Effector CD8-positive, alpha-beta T cell (primary cell): ENCODE measurements around the gene CNMD.

Source experiments
- DNase-seq: peaks from one replicate; lab custom pipeline; 2025; lab: John Stamatoyannopoulos, UW
- total RNA-seq, 4 experiments: gene quantifications; one replicate each; lab custom pipeline; 2026; lab: John Stamatoyannopoulos, UW

CNMD gene
- total RNA-seq = 0 to 0.91 (median 0) reads per million in 4 experiments

GRCh38 chr13:52739468-52740071 lies at the start of gene CNMD:
TSS of gene CNMD (minus strand) at chr13:52739820. CDS start at chr13:52739701, 119 bp downstream.
- no peak for DNase-seq

DNA sequence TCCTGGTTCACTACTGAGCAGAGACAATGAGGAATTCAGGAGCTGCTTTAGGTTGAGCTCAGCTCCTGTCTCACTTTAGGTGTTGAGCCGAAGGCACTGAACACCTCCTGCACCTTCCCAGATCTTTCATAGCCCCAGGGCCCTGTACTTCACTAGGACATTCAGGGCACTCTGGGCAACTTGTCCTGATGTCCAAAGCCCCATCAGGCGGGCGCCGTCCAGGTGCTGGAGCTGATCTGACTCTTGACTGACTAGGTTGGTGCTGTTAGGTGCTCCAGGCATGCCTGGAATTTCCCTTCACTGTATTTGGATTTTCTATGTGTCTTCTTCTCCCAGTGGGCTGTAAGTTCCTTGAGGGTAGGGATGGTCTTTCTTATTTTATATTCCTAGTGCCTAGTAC lies 48.4 kb upstream of the CNMD start:
- DNase-seq = no peak

GRCh38 chr13:52787235-52787634 lies 47.6 kb upstream of the CNMD start:
- no peak for DNase-seq

GRCh38 chr13:52786766-52787165 lies 47.1 kb upstream of the CNMD start:
- DNase-seq = no peak

DNA sequence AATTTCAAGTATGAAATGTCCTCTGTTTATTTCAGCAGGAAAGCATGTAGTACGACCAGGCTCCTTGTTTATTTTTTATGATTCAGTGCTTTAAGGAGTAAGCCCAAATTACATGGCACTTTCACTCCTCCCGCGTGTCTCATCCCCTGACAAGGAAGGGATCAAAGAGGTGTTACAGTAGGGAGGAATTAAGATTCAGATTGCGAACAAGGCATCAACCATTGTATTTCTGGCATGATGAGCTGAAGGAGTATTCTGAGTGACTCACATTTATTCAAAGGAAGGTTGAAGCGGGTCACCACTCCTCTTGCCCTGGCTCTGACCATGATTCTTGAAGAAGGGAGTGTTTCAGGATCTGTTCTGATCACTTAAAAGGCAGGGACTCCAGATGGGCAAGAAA lies 46.1 kb upstream of the CNMD start:
- DNase-seq = no peak

DNA sequence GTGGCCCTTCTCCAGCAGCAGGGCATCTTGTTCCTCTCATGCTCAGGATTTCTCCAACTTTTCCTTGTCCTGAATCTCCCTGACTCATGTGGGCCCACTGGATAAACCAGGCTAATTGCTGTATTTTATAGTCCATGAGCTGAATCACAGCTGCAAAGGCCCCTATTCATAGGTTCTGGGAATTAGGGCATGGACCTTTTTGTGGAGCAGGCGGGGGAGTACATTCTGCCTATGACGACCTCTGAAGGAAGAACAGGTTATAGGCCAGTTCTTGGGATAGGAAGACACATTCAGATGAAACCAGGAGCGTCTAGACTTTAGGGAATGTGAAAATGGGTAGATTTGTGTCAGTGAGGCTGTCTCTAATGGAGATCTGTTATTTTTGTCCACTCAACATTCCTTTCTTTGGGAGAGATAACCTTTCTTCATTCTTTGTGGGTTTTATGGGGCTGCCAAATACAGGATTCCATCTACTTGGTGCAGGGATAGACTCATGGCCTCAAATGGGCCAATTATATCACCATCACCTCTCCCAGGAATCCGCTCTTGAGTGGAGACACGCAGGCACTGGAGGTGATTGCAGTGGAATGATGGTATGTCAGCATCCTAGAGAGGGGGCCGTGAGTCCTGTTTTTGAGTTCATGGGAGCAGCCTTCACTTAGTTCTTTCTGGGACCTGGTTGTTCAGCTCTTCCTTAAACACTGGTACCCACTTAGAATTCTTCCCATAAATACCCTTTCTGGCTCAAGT lies 45.1 kb upstream of the CNMD start:
- no peak for DNase-seq

DNA sequence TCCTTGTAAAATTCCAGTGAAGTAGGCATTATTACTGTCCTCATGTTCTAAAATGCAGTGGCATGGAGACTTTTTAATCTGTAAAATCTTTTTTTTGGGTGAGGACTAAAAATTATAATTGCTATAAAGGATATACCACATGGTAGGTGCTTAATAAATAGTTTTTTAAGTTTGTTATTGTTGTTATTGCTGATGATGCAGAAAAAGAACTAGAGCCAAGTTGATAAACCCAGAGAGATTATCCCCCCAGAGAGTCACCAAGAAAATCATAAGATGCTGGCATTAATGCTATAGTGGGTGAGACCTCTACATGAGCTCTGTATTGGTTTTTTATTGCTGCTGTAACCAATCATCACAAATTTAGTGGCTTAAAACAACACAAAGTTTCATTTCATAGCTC lies 44.3 kb upstream of the CNMD start:
- DNase-seq = no peak

- DNase-seq = no peak
Measured at GRCh38 chr13:52782471-52783448, 43.1 kb upstream of the CNMD start.

- no peak for DNase-seq
Measured at GRCh38 chr13:52780611-52781010, 41.0 kb upstream of the CNMD start.

- no peak for DNase-seq
Measured at GRCh38 chr13:52780092-52780491, 40.5 kb upstream of the CNMD start.

- DNase-seq = no peak
Measured at GRCh38 chr13:52779103-52779502, 39.5 kb upstream of the CNMD start.

DNA sequence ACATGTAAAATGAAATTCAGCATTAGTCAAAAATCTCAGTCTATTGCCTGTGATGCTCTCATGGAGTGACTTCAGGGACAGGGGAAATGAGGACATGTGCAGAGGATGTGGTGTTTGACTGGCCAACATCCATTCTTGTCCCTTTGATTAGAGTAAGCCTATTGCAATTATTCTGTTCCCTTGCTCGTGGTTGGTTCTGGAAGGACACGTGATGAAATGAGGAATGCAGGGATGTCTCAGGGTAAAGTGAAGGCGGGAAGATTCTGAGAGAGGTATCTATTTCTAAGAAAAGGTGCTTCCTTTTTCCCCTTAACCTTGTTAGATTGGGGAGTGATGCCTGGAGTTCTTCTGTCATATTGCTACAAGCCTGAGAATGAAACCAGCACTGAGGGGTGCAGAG lies 37.1 kb upstream of the CNMD start:
- DNase-seq = no peak

- DNase-seq = no peak
Measured at GRCh38 chr13:52775511-52775910, 35.9 kb upstream of the CNMD start.

DNA sequence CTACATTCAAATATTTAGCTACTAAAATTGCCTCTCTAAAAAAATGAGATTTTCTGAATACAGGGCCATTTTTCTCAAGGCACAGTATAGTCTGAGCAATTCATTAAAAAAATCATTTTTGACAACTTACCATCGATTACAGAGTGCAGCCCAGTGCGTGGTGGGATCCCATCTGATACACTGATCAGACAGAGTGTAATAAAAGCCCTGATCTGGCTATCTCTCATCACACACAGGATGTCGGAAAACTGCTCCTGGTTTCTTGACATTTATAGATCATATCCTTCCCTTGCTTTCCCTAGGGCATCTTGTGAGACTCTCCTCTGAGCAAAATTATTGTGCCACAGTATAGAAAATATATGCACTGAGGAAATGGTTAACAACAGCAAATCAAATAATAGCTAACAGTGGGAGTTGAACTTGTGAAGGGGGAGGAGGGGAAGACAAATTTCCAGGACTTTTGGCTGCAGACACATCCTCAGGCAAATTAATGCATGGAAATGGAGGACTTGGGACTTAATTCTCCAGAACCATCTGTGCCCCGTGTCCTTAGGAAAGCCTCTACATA lies 28.4 kb upstream of the CNMD start:
- no peak for DNase-seq

DNA sequence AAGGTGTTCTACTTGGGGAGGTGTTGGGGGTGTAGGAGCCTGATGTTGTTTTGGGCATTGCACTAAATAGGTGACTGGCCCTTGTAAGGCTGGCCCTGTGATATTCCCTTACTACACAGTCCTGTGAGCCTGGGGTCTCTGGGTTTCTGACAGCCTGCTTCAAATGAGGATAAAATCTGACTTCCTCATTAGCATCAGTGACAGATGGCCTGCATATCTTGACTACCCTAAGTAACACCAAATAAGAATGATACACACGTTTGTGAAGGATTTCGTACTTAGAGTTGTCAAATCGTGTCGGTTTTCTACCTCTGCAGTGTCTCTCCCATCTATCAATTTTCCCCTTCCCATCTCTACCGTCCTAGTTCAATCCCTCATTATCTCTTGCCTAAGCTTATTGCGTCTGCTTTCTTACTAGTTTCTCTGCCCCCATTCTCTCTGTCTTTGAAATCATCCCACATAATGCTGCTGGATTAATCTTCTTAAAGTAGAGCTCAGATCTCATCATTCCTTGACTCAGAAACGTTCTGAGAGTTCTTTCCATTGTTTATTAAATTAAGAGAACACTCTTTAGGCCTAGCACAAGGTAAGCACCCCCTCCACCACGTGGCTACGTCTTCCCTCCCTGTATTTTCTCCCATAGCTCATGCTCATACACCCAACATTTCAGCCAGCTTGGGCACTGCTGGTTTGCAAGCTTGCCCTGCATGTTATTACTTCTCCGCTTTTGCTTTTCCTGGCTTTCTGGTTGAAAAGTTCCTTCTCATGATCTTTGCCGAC lies 26.2 kb upstream of the CNMD start:
- DNase-seq = no peak

GRCh38 chr13:52760077-52760476 lies 20.5 kb upstream of the CNMD start:
- DNase-seq = no peak

DNA sequence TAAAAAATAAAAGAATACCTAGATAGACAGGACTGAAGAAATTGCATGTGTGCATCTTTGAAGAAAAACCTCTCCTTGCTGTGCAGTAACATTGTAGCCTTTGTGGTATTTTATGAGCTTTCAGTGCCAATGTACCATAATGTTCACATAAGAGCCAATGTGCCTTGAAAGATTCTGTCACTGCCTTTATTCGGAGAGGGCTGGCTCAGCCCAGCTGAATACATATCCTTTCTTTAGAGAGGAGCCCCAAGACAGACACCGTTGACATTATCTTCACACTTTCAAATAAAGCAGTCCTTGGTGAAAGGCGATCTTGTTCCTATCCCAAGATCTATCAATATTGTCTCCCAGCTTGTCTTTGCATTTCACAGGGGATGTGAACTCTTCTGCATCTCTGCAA lies 18.5 kb upstream of the CNMD start:
- DNase-seq = no peak

- DNase-seq = no peak
Measured at GRCh38 chr13:52751196-52751595, 11.6 kb upstream of the CNMD start.

DNA sequence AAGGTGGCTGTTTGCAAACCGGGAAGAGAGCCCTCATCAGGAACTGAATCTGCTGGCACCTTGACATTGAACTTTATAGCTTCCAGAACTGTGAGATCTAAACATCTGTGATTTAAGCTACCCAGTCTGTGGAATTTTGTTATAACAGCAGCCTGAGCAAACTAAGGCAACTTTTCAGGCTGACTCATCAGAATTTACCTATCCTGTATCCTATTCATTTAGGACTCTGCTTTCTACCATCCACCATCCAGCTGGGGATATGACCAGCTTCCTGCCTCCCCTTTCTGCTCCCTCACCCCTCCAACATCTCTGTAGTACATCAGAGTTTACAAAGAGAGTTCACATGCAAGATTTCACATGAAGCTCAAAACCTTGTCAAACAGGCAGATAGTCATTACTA lies 11.1 kb upstream of the CNMD start:
- no peak for DNase-seq

GRCh38 chr13:52749419-52749818 lies 9.8 kb upstream of the CNMD start:
- DNase-seq = no peak

- DNase-seq = no peak
Measured at GRCh38 chr13:52746141-52746540, 6.5 kb upstream of the CNMD start.
